ENCODE results near the gene PTPRH.
"Not testable (repeated sequence)": the region's sequence is repeated elsewhere in the genome, so short reads cannot be mapped to it uniquely, and the experiment has no call there.

PTPRH gene

DNA sequence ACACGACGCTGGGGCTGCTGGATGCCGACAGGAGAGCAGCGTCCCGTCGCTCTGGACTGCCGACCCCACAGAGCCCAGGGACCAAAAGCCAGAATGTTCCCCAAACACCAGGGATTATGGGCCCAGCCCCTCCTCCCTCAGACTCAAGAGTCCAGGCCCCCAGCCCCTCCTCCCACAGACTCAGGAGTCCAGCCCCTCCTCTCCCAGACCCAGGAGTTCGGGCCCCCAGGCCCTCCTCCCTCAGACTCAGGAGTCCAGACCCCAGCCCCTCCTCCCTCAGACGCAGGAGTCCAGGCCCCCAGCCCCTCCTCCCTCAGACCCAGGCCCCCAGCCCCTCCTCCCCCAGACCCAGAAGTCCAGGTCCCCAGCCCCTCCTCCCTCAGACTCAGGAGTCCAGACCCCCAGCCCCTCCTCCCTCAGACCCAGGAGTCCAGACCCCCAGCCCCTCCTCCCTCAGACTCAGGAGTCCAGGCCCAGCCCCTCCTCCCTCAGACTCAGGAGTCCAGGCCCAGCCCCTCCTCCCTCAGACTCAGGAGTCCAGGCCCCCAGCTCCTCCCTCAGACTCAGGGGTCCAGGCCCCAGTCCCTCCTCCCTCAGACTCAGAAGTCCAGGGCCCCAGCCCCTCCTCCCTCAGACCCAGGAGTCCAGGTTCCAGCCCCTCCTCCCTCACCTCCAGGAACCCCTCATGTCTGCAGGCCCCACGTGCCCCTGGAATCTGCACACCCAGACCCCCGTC, 15.5 kb upstream of the PTPRH start:
- H3K9ac ChIP-seq (ENCODE audit: low read length in 2 of 2); H3K4me3 ChIP-seq (ENCODE audit: low read length in 2 of 2); H3K27me3 ChIP-seq (ENCODE audit: control insufficient read depth in 1 of 2, insufficient read depth in 2 of 2, low read length in 2 of 2); H3K27ac ChIP-seq (ENCODE audit: low read length); H3K9me3 ChIP-seq (ENCODE audit: control insufficient read depth in 2 of 2, low read length in 2 of 2): not testable (repeated sequence)
- H3K36me3 ChIP-seq (ENCODE audit: control insufficient read depth in 2 of 2, insufficient read depth in 2 of 2, low read length in 2 of 2) = peaks cover 4 to 10% of the 10 kb centered on the region in 2 donors
- peaks cover 20% of the 10 kb centered on the region for H3K4me1 ChIP-seq (ENCODE audit: control insufficient read depth, insufficient read depth, low read length)

DNA sequence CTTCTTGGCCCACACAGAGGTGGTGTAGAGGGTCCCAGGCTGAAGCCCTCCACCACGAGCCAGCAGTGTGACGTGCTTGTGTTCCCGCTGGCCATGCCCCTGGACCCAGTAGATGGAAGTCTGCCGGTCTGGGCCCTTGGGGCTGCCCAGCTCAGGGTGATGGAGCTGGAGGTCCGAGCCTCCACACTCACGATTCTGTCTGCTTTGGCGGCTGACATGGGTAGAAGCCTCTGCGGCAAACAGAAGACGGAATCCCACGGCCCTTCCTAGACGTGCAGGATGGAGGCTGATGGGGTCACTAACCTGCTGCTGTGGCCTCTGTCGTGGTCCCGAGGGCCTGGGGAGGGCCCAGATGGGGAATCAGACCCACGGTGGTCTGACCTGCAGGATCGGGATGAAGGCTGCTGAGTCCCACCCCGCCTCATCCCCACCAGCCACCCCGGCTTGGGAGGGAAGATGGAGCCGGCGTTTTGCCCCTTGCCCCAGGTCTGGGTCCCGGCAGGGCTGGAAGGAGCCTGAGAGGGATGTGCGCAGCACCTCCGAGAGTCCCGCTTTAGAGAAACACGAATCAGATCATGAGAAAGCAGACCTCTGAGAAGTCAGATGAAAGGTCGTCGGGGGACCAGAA, 14.9 kb upstream of the PTPRH start:
- H3K4me1 ChIP-seq (ENCODE audit: control insufficient read depth, insufficient read depth, low read length) = peaks cover 20% of the 10 kb centered on the region
- H3K36me3 ChIP-seq (ENCODE audit: control insufficient read depth in 2 of 2, insufficient read depth in 2 of 2, low read length in 2 of 2) = peaks cover 4 to 8% of the 10 kb centered on the region in 2 donors
- H3K4me3 ChIP-seq (ENCODE audit: low read length in 2 of 2) = no peak overlapping the region
- no peak overlapping the region for H3K27ac ChIP-seq (ENCODE audit: low read length)
- no peaks in the 10 kb centered on the region for H3K27me3 ChIP-seq (ENCODE audit: control insufficient read depth in 1 of 2, insufficient read depth in 2 of 2, low read length in 2 of 2)
- no peak overlapping the region for H3K9ac ChIP-seq (ENCODE audit: low read length in 2 of 2)
- H3K9me3 ChIP-seq (ENCODE audit: control insufficient read depth in 2 of 2, low read length in 2 of 2) = peaks cover 0 to 9% of the 10 kb centered on the region in 2 donors

DNA sequence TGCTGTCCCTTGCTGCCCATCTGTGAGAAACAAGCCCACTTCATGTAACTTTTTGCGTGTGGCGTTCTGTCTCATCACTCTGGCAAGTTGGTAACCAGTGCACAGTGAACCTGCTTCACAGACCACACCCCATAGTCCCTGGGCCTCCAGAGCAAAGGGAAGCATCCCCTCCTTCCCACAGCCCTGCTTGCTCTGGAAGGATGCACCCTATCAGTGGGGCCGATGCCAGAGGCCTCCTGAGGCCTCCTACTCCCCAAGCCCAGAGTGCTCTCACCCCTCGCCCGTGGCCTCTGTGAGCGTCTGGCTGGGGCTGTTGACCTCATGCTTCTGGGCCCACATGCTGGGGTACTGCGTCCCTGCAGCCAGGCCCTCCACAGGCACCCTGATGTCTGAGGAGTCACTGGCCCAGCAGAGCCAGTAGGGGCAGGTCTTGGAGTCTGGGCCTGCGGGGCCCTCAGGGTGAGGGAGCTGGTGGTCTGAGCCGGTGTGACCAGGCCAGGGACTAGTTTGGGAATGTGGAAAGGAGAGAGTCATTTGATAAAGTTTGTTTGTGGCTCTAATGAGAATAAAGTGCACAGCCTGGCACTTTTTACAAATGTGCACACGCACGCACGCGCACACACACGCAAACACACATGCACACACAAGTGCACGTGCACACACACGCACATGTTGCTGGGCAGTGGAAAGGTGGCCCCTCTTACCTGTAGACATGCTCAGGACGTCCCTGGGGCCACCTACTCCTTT, 14.2 kb upstream of the PTPRH start:
- H3K9ac ChIP-seq (ENCODE audit: low read length in 2 of 2) = no peak overlapping the region
- peaks cover 17% of the 10 kb centered on the region for H3K4me1 ChIP-seq (ENCODE audit: control insufficient read depth, insufficient read depth, low read length)
- no peaks in the 10 kb centered on the region for H3K27me3 ChIP-seq (ENCODE audit: control insufficient read depth in 1 of 2, insufficient read depth in 2 of 2, low read length in 2 of 2)
- H3K4me3 ChIP-seq (ENCODE audit: low read length in 2 of 2) = no peak overlapping the region
- H3K9me3 ChIP-seq (ENCODE audit: control insufficient read depth in 2 of 2, low read length in 2 of 2) = peaks cover 0 to 9% of the 10 kb centered on the region in 2 donors
- no peak overlapping the region for H3K27ac ChIP-seq (ENCODE audit: low read length)
- H3K36me3 ChIP-seq (ENCODE audit: control insufficient read depth in 2 of 2, insufficient read depth in 2 of 2, low read length in 2 of 2) = peaks cover 4 to 6% of the 10 kb centered on the region in 2 donors

DNA sequence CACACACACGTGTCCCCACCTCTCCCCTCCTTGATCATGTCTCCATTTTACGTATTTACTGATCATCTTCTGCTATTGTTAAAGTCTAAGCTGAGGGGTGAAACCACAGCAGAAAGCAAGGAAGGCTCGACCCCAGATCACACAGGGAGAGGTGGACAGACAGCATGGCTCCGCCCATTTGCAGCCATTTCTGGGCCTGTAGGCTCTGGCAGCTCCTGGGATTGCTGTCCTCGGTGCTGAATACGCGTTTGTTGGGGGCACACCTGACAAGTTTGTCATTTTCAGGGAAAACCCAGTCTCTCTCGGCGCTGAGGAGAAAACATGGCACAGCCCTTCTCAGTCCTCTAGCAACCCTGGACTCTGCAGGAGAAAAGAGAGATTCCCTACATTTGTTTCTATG, 11.2 kb upstream of the PTPRH start:
- Histone ChIP-seq H3K36me3 (ENCODE audit: control insufficient read depth in 2 of 2, insufficient read depth in 2 of 2, low read length in 2 of 2) (no peaks in the 10 kb centered on the region), H3K9ac (ENCODE audit: low read length in 2 of 2) (no peak overlapping the region), H3K27ac (ENCODE audit: low read length) (no peak overlapping the region), H3K4me1 (ENCODE audit: control insufficient read depth, insufficient read depth, low read length) (peaks cover 6% of the 10 kb centered on the region), H3K4me3 (ENCODE audit: low read length in 2 of 2) (no peak overlapping the region), H3K27me3 (ENCODE audit: control insufficient read depth in 1 of 2, insufficient read depth in 2 of 2, low read length in 2 of 2) (peaks cover 0 to 8% of the 10 kb centered on the region in 2 donors), H3K9me3 (ENCODE audit: control insufficient read depth in 2 of 2, low read length in 2 of 2) (peaks cover 0 to 9% of the 10 kb centered on the region in 2 donors)

DNA sequence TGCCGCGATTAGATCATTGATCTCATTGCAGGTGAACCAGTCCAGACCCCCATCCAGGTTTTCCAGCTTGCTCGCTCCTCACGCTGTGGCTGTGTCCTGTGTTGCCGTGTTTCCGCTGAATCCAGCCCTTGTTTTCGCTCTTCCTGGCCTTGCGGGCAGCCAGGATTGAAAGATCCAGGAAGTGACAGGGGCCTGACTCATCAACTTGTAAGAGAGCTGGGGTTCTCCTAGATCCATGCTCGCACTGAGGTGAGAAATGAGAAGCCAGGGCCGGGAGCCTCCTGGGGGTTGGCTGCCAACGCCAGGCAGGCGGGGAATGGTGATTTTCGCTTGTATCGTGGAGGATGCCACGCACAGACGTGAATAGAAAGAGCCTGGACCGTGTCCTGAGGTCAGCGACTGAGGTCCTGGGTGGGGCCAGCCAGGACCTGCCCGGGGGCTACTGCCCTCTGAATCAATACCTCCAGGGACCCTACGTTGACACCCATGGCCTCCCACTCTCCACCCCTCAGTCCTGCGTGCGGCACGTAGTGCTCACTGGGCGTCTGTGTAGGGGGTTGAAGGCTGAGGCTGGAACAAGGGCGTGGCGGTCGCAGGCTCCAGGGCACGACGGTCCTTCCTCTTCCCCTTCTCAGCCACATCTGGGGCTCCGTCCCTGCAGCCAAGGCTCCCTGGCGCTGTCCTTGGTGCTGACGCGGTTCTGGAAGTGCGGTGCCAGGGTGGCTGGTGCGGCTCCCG, 7.3 kb upstream of the PTPRH start:
- Histone ChIP-seq H3K27me3 (ENCODE audit: control insufficient read depth in 1 of 2, insufficient read depth in 2 of 2, low read length in 2 of 2) (peaks cover 15 to 21% of the 10 kb centered on the region in 2 donors), H3K27ac (ENCODE audit: low read length) (no peak overlapping the region), H3K36me3 (ENCODE audit: control insufficient read depth in 2 of 2, insufficient read depth in 2 of 2, low read length in 2 of 2) (no peaks in the 10 kb centered on the region), H3K9ac (ENCODE audit: low read length in 2 of 2) (peak overlapping the region in 1 of 2 donors; percentile 21), H3K4me3 (ENCODE audit: low read length in 2 of 2) (peak overlapping the region in 1 of 2 donors; percentile 59), H3K9me3 (ENCODE audit: control insufficient read depth in 2 of 2, low read length in 2 of 2) (peaks cover 3 to 14% of the 10 kb centered on the region in 2 donors), H3K4me1 (ENCODE audit: control insufficient read depth, insufficient read depth, low read length) (peaks cover 6% of the 10 kb centered on the region)

DNA sequence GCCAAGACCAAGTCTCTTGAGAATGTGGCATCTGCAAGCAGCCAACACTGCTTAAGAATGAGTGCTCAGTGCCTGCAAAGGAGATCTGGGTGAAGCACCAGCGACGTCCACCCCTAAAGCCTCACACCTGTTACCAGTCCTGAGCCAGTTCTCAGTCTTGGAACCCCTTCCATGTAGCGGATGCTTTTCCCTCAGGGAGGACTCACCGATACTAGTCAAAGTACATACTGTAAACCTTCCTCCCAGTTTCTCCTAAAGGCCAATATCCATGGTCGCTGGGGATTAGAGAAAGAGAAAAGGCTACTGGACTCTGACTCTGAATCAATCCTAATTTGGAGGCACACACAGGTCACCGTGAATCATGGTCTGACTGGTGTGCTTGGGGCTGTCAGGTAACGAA, 4.2 kb upstream of the PTPRH start:
- H3K4me1 ChIP-seq (ENCODE audit: control insufficient read depth, insufficient read depth, low read length) = peaks cover 12% of the 10 kb centered on the region
- no peaks in the 10 kb centered on the region for H3K36me3 ChIP-seq (ENCODE audit: control insufficient read depth in 2 of 2, insufficient read depth in 2 of 2, low read length in 2 of 2)
- peaks cover 15 to 21% of the 10 kb centered on the region in 2 donors for H3K27me3 ChIP-seq (ENCODE audit: control insufficient read depth in 1 of 2, insufficient read depth in 2 of 2, low read length in 2 of 2)
- H3K9me3 ChIP-seq (ENCODE audit: control insufficient read depth in 2 of 2, low read length in 2 of 2) = peaks cover 3 to 5% of the 10 kb centered on the region in 2 donors
- no peak overlapping the region for H3K9ac ChIP-seq (ENCODE audit: low read length in 2 of 2)
- H3K4me3 ChIP-seq (ENCODE audit: low read length in 2 of 2) = no peak overlapping the region
- no peak overlapping the region for H3K27ac ChIP-seq (ENCODE audit: low read length)

DNA sequence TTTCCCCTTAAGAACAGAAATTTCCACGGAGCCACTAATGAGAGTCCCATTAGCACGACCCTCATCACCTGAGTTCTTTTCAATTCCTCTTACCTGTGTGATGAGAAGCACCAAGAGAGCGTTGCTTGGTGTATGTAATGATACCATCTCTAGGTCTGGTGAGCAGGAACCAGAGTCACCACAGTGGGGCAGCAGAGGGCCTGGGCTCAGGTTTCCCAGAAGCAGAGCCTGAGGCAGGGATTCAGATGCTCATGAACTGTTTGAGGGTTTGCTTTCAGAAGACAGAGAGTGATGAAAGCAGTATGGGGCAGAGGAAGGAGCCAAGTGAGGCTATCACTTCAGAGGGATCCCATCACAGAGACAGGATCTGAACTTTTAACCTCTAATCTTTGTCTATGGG, 3.1 kb upstream of the PTPRH start:
- Histone ChIP-seq H3K36me3 (ENCODE audit: control insufficient read depth in 2 of 2, insufficient read depth in 2 of 2, low read length in 2 of 2) (no peaks in the 10 kb centered on the region), H3K4me1 (ENCODE audit: control insufficient read depth, insufficient read depth, low read length) (peaks cover 12% of the 10 kb centered on the region)

DNA sequence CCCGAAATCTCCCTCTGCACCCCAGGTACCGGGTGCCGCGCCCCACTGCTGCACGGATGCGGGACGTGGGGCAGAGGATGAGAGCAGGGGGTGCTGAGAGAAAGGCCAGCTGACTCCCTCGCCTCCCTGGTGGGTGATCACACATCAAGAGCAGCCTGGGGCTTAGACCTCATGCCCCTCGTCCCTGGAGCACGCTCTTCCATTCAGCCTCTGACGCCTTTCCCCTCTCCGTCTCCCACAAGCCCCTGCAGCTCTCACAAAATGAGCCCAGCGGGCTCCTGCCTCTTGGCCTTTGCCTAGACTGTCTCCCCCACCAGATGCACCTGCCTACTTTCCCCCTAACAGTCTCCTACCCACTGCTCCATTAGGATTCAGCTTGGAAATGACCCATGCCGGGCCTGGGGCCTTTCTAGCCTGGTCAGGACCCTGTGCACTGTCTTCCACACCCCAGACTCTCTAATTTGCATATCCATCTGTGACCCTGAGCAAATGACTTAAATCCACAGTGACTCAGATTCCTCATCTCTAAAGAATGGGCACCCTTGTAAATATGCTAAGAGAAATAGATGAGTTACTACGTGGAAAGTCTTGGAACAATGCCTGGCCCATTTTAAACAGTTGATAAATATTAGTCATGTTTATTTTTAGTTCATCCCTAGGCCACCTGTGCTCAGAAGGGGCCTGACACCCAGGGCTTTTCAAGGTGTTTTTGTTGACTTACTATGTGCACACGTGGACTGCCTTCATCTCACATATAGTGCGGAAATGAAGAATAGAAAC, 582 bp upstream of the PTPRH start:
- H3K9ac ChIP-seq (ENCODE audit: low read length in 2 of 2) = no peak overlapping the region
- peaks cover 13% of the 10 kb centered on the region for H3K4me1 ChIP-seq (ENCODE audit: control insufficient read depth, insufficient read depth, low read length)
- H3K4me3 ChIP-seq (ENCODE audit: low read length in 2 of 2) = no peak overlapping the region
- peaks cover 3 to 5% of the 10 kb centered on the region in 2 donors for H3K9me3 ChIP-seq (ENCODE audit: control insufficient read depth in 2 of 2, low read length in 2 of 2)
- no peak overlapping the region for H3K27ac ChIP-seq (ENCODE audit: low read length)
- H3K27me3 ChIP-seq (ENCODE audit: control insufficient read depth in 1 of 2, insufficient read depth in 2 of 2, low read length in 2 of 2) = peaks cover 17 to 18% of the 10 kb centered on the region in 2 donors
- no peaks in the 10 kb centered on the region for H3K36me3 ChIP-seq (ENCODE audit: control insufficient read depth in 2 of 2, insufficient read depth in 2 of 2, low read length in 2 of 2)

More for the DNA sequence above, 3.1 kb upstream of the PTPRH start:
- Histone ChIP-seq H3K27ac (ENCODE audit: low read length) (no peak overlapping the region), H3K9me3 (ENCODE audit: control insufficient read depth in 2 of 2, low read length in 2 of 2) (peaks cover 3 to 5% of the 10 kb centered on the region in 2 donors), H3K9ac (ENCODE audit: low read length in 2 of 2) (no peak overlapping the region), H3K4me3 (ENCODE audit: low read length in 2 of 2) (no peak overlapping the region), H3K27me3 (ENCODE audit: control insufficient read depth in 1 of 2, insufficient read depth in 2 of 2, low read length in 2 of 2) (peaks cover 15 to 21% of the 10 kb centered on the region in 2 donors)

DNA sequence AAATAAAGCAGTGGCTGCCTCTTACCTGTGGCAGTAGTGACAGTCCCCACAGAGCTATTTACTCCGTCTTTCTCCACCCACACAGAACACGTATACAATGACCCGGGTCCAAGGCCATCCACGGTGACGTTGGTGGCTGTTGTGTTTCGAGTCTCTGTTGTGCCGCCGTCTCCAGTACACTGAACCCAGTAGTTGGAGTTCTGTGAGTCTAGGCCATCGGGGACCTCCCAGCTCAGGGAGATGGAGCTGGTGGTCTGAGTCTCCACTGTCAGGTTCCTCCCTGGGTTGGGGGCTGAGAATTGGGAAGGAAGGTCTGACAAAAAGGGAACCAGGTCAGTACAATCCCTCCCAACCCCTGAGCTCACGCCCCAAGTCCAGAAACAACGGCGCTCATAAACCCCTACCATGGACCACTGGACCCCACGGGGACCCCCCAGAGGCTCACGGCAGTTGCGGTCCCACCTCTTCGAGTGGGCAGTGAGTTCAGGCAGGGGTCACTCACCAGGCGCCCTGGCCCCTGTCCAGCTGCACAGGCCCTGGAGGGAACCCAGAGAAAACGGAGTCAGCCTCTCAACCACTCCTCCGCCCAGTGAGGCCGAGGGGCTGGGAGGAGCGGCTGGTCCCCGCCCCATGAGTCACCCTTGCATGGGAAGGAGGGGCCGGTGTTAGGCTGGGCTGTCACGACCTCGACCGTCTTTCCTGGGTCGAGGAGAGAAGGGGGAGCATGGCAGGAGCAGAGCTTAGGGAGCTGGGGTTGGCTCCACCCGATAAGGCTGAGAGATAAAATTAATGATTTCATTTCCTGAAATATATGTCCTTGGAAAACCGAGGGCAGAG, 2.4 kb downstream of the PTPRH start:
- peaks cover 6 to 9% of the 10 kb centered on the region in 2 donors for H3K27me3 ChIP-seq (ENCODE audit: control insufficient read depth in 1 of 2, insufficient read depth in 2 of 2, low read length in 2 of 2)
- H3K9ac ChIP-seq (ENCODE audit: low read length in 2 of 2) = no peak overlapping the region
- peak overlapping the region; percentile 19 to 29 for H3K4me3 ChIP-seq (ENCODE audit: low read length in 2 of 2)
- no peaks in the 10 kb centered on the region for H3K36me3 ChIP-seq (ENCODE audit: control insufficient read depth in 2 of 2, insufficient read depth in 2 of 2, low read length in 2 of 2)
- H3K9me3 ChIP-seq (ENCODE audit: control insufficient read depth in 2 of 2, low read length in 2 of 2) = no peaks in the 10 kb centered on the region
- H3K4me1 ChIP-seq (ENCODE audit: control insufficient read depth, insufficient read depth, low read length) = peaks cover 13% of the 10 kb centered on the region
- H3K27ac ChIP-seq (ENCODE audit: low read length) = no peak overlapping the region
